HEK293 (cell line): ENCODE data around the gene PSEN2.

Source experiments
- AEBP2 ChIP-seq: fragments of 450-650 bp; formaldehyde crosslinking; IDR thresholded peaks from 2 replicates; pipeline ENCODE4 v1.5.1; 2016; ENCODE audit warnings: missing biosample characterization, missing genetic modification characterization, borderline replicate concordance
- GFI1B ChIP-seq: fragments of 450-650 bp; formaldehyde crosslinking; IDR thresholded peaks from 2 replicates; pipeline ENCODE4 v1.5.1; 2016; ENCODE audit warnings: missing biosample characterization, missing genetic modification characterization
- PBX3 ChIP-seq: sonication (generic); formaldehyde crosslinking; IDR thresholded peaks from 2 replicates; pipeline ENCODE4 v1.8.1; 2022; ENCODE audit warnings: mild to moderate bottlenecking, moderate library complexity, missing genetic modification reagents
- ZNF157 ChIP-seq: fragments of 450-650 bp; formaldehyde crosslinking; IDR thresholded peaks from 2 replicates; pipeline ENCODE4 v1.5.1; 2016; ENCODE audit warnings: missing biosample characterization, missing genetic modification characterization
- ZNF2 ChIP-seq: fragments of 450-650 bp; formaldehyde crosslinking; IDR thresholded peaks from 2 replicates; pipeline ENCODE4 v1.5.1; 2016; ENCODE audit warnings: missing biosample characterization, missing genetic modification characterization
- ZNF274 ChIP-seq, 2 experiments: fragments of 200-500 bp in 1 of 2; fragments of 450-650 bp in 1 of 2; sonication (Bioruptor generic) in 1 of 2; formaldehyde crosslinking in 1 of 2; IDR thresholded peaks; 2 replicates each; pipeline versions ENCODE4 v1.5.1 to v1.6.1; 2014 to 2016; ENCODE audit warnings: borderline replicate concordance in 1 of 2, inconsistent platforms in 1 of 2, low read length in 1 of 2, missing biosample characterization in 1 of 2, missing genetic modification characterization in 1 of 2
- ZNF302 ChIP-seq: fragments of 450-650 bp; formaldehyde crosslinking; IDR thresholded peaks from 2 replicates; pipeline ENCODE4 v1.5.1; 2016; ENCODE audit warnings: missing biosample characterization, missing genetic modification characterization, low read depth
- ZNF404 ChIP-seq: fragments of 450-650 bp; formaldehyde crosslinking; IDR thresholded peaks from 2 replicates; pipeline ENCODE4 v1.5.1; 2017; ENCODE audit warnings: missing biosample characterization, missing genetic modification characterization
- ZNF449 ChIP-seq: fragments of 450-650 bp; formaldehyde crosslinking; IDR thresholded peaks from 2 replicates; pipeline ENCODE4 v1.5.1; 2017; ENCODE audit warnings: missing biosample characterization, mild to moderate bottlenecking, missing genetic modification characterization, moderate library complexity
- ZNF670 ChIP-seq: fragments of 450-650 bp; formaldehyde crosslinking; IDR thresholded peaks from 2 replicates; pipeline ENCODE4 v1.5.1; 2016; ENCODE audit warnings: missing biosample characterization, missing genetic modification characterization, low read depth
- TF ChIP-seq, protein P1 (sequence below): fragments of 450-650 bp; formaldehyde crosslinking; IDR thresholded peaks from 2 replicates; pipeline ENCODE4 v1.5.1; 2016; ENCODE audit warnings: missing biosample characterization, missing genetic modification characterization

DNA sequence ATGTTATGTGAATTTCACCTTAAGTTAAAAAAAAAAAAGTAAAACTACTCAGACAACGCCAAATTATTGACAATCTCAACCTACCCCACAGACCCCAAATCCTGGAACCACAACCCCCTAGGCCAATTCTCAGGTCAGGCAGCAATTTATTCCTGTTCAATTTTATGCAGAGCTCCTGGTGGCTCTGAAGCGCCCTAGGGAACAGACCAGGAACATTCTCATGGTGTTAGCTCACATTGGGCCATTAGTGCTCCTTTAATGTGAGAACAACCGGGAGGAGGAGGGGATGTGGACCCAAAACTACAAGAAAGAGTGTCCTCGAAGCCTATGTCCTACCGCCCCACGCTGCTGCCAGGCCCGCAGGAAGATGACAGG is 403 bp upstream of the PSEN2 start:
- TF ChIP-seq, protein P1, sequence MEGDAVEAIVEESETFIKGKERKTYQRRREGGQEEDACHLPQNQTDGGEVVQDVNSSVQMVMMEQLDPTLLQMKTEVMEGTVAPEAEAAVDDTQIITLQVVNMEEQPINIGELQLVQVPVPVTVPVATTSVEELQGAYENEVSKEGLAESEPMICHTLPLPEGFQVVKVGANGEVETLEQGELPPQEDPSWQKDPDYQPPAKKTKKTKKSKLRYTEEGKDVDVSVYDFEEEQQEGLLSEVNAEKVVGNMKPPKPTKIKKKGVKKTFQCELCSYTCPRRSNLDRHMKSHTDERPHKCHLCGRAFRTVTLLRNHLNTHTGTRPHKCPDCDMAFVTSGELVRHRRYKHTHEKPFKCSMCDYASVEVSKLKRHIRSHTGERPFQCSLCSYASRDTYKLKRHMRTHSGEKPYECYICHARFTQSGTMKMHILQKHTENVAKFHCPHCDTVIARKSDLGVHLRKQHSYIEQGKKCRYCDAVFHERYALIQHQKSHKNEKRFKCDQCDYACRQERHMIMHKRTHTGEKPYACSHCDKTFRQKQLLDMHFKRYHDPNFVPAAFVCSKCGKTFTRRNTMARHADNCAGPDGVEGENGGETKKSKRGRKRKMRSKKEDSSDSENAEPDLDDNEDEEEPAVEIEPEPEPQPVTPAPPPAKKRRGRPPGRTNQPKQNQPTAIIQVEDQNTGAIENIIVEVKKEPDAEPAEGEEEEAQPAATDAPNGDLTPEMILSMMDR: no peak
- TF ChIP-seq ZNF302 (no peak), PBX3 (CRISPR knock-in tag) (no peak), ZNF274 (IDR thresholded peaks at IDR 0.05; ENCODE audit: low read length) (no peak), ZNF274 (tag by site-specific recombination; IDR thresholded peaks at IDR 0.05; ENCODE audit: borderline replicate concordance) (no peak), GFI1B (tag by site-specific recombination) (no peak), ZNF157 (tag by site-specific recombination) (no peak), ZNF404 (tag by site-specific recombination) (no peak), ZNF2 (tag by site-specific recombination) (no peak; the same call in 1 of the 2 replicates), AEBP2 (tag by site-specific recombination) (no peak), ZNF670 (tag by site-specific recombination) (no peak), ZNF449 (tag by site-specific recombination) (no peak)
